ENCODE results near the gene ZFYVE1.
A peak's percentile ranks its signal among the peaks of the same experiment; 100 is the strongest.

Gene ZFYVE1

GRCh38 chr14:72932893-72933292, 94.0 kb downstream of the ZFYVE1 start:
- no peak for TF ChIP-seq BHLHE40 (IDR thresholded peaks at IDR 0.05; ENCODE audit: borderline replicate concordance)
- ChIA-PET CTCF (no interaction called here), POLR2A (no interaction called here)
- no peak for DNase-seq (ENCODE audit: extremely low spot score)

DNA sequence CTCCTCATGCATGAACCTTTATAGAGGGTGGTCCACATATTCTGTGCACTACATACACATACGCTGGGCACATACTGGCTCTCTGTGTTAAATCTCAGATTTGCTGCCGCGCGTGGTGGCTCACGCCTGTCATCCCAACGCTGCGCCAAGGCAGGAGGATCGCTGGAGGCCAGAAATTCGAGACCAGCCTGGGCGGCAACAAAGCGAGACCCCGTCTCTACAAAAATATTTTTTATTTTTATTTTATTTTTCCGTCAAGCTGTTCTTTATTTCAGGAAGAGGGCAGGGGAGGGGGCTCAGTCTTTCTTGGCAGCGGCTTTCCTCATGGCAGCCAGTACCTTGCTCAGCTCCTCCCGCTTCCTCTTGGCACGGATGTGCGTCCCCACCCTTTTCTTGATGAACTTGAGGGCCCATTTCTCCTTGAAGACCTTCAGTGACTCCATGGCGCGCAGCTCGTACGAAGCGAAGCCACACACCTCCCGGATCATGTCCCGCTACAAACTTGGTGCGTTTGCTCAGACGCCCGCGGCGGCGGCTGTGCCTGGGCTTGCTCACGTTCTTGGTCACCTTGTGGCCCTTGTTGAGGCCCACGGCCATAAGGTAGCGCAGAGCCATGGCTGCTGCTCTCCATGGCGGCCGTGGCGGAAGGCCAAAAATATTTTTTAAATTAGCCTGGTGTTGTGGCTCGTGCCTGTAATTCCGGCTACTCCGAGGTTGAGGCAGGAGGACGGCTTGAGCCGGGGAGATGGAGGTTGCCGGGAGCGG, 97.4 kb downstream of the ZFYVE1 start:
- POLR2A ChIA-PET = no interaction called here
- no peak for DNase-seq (ENCODE audit: extremely low spot score)
- TF ChIP-seq NFRKB (IDR thresholded peaks at IDR 0.05) = no peak
- no peak for TF ChIP-seq ARNT (IDR thresholded peaks at IDR 0.05)
- TF ChIP-seq, protein P1, sequence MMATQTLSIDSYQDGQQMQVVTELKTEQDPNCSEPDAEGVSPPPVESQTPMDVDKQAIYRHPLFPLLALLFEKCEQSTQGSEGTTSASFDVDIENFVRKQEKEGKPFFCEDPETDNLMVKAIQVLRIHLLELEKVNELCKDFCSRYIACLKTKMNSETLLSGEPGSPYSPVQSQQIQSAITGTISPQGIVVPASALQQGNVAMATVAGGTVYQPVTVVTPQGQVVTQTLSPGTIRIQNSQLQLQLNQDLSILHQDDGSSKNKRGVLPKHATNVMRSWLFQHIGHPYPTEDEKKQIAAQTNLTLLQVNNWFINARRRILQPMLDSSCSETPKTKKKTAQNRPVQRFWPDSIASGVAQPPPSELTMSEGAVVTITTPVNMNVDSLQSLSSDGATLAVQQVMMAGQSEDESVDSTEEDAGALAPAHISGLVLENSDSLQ (IDR thresholded peaks at IDR 0.05) = no peak
- TF ChIP-seq CTBP1 (IDR thresholded peaks at IDR 0.05; ENCODE audit: borderline replicate concordance) = no peak
- TF ChIP-seq ZNF384 (IDR thresholded peaks at IDR 0.05) = no peak
- TF ChIP-seq FOXA1 (IDR thresholded peaks at IDR 0.05) = no peak
- TF ChIP-seq TARDBP (IDR thresholded peaks at IDR 0.05) = no peak
- CTCF ChIA-PET = no interaction called here

- TF ChIP-seq ARNT (IDR thresholded peaks at IDR 0.05) = no peak
- no peak for TF ChIP-seq ELF4 (IDR thresholded peaks at IDR 0.05)
- no peak for TF ChIP-seq FOXM1 (IDR thresholded peaks at IDR 0.05; ENCODE audit: borderline replicate concordance)
- no peak for TF ChIP-seq BHLHE40 (IDR thresholded peaks at IDR 0.05; ENCODE audit: borderline replicate concordance)
- TF ChIP-seq CTBP1 (IDR thresholded peaks at IDR 0.05; ENCODE audit: borderline replicate concordance) = no peak
- TF ChIP-seq FOXA1 (IDR thresholded peaks at IDR 0.05) = no peak
- TF ChIP-seq, protein P1 (IDR thresholded peaks at IDR 0.05) = no peak
- no peak for TF ChIP-seq SP1 (IDR thresholded peaks at IDR 0.05)
- TF ChIP-seq ZNF384 (IDR thresholded peaks at IDR 0.05) = no peak
- no peak for TF ChIP-seq SUZ12 (IDR thresholded peaks at IDR 0.05)
- CTCF ChIA-PET = no interaction called here
- POLR2A ChIA-PET = no interaction called here
- DNase-seq (ENCODE audit: extremely low spot score) = no peak
Observed at GRCh38 chr14:72928872-72929271, 98.0 kb downstream of the ZFYVE1 start.

- POLR2A ChIA-PET = interaction anchor here (0.8 to 1.1 kb wide), 5 partner anchors 8 to 210 kb away, joined by 3 to 7 read pairs (median 3); partner anchors contain the start of genes PSEN1 and RBM25
- TF ChIP-seq, protein P1 (IDR thresholded peaks at IDR 0.05) = peak; percentile 99
- no peak for TF ChIP-seq LEF1 (IDR thresholded peaks at IDR 0.05; ENCODE audit: borderline replicate concordance)
- TF ChIP-seq FOXA1 (IDR thresholded peaks at IDR 0.05) = no peak
- peak; percentile 82 for TF ChIP-seq ELF4 (IDR thresholded peaks at IDR 0.05)
- TF ChIP-seq SP1 (IDR thresholded peaks at IDR 0.05) = no peak
- no peak for TF ChIP-seq FOXK2 (IDR thresholded peaks at IDR 0.05)
- TF ChIP-seq SUZ12 (IDR thresholded peaks at IDR 0.05) = no peak
- TF ChIP-seq NFRKB (IDR thresholded peaks at IDR 0.05) = no peak
- TF ChIP-seq L3MBTL2 (conservative IDR thresholded peaks at IDR 0.05) = peak; percentile 82; the same call in 1 of the 2 replicates
- TF ChIP-seq HDGF (IDR thresholded peaks at IDR 0.05; ENCODE audit: borderline replicate concordance) = no peak
- CTCF ChIA-PET = interaction anchor here (2.1 kb wide), 1 partner anchor 412 kb away, joined by 11 read pairs; no protein-coding TSS in a partner anchor
- peak; percentile 96 for DNase-seq (ENCODE audit: extremely low spot score)
Observed at GRCh38 chr14:72926292-72927028, 100.4 kb downstream of the ZFYVE1 start, which contains the start of gene DCAF4. DCAF4 (plus strand) TSS chr14:72926464; CDS start chr14:72937979, 11,515 bp downstream.

DNA sequence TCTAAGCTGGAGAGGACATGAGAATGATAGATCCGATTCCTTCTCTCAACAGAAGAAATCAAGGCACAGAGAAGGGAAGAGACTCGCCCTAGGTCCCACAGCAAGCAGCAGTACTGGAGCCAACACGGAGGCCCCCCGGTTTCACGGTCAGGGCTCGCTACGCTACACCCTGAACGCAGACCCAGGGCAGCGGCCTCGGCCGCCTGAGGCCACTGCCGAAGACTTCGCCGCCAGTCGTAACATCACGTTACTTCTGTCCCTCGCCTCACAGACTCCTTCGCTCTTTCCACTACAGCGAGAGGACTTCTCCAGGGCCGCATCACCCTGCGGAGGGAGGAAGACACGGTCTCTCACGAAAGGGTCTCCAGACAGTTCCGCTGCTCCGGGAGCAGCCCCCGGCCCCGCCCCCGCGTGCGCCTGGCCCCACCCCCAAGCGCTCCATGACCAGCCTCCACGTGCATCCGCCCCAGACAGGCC, 101.1 kb downstream of the ZFYVE1 start:
- CTCF ChIA-PET = interaction anchor here (2.1 kb wide), 1 partner anchor 412 kb away, joined by 11 read pairs; no protein-coding TSS in a partner anchor
- POLR2A ChIA-PET = interaction anchor here (0.9 to 1.1 kb wide), 4 partner anchors 9 to 210 kb away, joined by 3 to 7 read pairs (median 3); partner anchors contain the start of genes PSEN1 and RBM25
- DNase-seq (ENCODE audit: extremely low spot score) = no peak
- TF ChIP-seq, protein P1 (IDR thresholded peaks at IDR 0.05) = no peak
- TF ChIP-seq SP1 (IDR thresholded peaks at IDR 0.05) = no peak

DNA sequence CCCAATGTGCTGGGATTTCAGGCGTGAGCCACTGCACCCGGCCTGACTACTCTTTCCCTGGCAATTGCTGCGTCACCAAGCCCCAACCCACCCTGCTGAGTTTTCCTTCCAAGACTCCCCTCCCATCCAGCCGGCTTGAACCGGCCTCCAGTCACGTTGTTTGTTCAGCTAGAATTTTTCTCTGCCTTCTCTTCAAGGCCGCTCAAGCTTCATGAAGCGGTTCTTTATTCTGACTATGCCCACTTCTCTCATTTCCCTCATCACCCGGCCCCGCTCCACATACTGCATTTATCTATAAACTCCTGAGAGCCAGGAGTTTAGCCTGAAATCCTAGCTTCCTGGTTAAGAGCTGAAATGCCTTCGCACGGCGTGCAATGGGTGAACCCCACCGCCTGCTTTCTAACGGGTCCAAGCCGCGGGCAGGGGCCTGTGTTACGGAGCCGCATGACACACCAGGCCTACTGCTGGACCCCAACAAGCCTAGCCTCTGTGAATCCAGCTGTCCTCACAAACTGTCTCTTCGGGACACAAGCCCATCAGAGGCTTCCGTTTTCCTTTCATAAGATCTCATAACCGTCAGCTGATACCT, 101.6 kb downstream of the ZFYVE1 start:
- no peak for DNase-seq (ENCODE audit: extremely low spot score)
- CTCF ChIA-PET = interaction anchor here (2.1 kb wide), 1 partner anchor 411 kb away, joined by 11 read pairs; no protein-coding TSS in a partner anchor
- POLR2A ChIA-PET = no interaction called here
- TF ChIP-seq ARNT (IDR thresholded peaks at IDR 0.05) (no peak), BHLHE40 (IDR thresholded peaks at IDR 0.05; ENCODE audit: borderline replicate concordance) (no peak), ELF4 (IDR thresholded peaks at IDR 0.05) (no peak), ZNF384 (IDR thresholded peaks at IDR 0.05) (no peak), FOXK2 (IDR thresholded peaks at IDR 0.05) (no peak), LEF1 (IDR thresholded peaks at IDR 0.05; ENCODE audit: borderline replicate concordance) (no peak), FOXA1 (IDR thresholded peaks at IDR 0.05) (no peak), HDGF (IDR thresholded peaks at IDR 0.05; ENCODE audit: borderline replicate concordance) (no peak), TARDBP (IDR thresholded peaks at IDR 0.05) (no peak)

Measured in HEK293T (cell line).